ENCODE data around the gene UBXN11. TPM values are rescaled to one million over a fixed set of nuclear protein-coding genes. Genes with fewer than 3 reads are reported as not detected.

Gene UBXN11
- total RNA-seq, 2 donors from 2014 or later, result 9.9 to 24.8 TPM

GRCh38 chr1:26233903-26234643 is 72.4 kb downstream of the UBXN11 start, which contains the start of gene CEP85:
CEP85 (plus strand) TSS chr1:26234200; CDS start chr1:26239784, 5,584 bp downstream.
- Mint-ChIP-seq H3K27me3 (no peaks in the 10 kb centered on the region), H3K36me3 (no peaks in the 10 kb centered on the region), H3K4me3 (peak within 1 kb of the TSS; percentile 99), H3K27ac (peak within 1 kb of the TSS; percentile 94 to 99), H3K4me1 (ENCODE audit: low read depth in 2 of 2) (peaks cover 21 to 33% of the 10 kb centered on the region in 2 donors), H3K9me3 (no peaks in the 10 kb centered on the region)
- DNase-seq (ENCODE audit: low spot score) (peak; percentile 97), ATAC-seq (peak; percentile 98 to 99)

Other genes starting within 250 kb of the UBXN11 start
- gene TRIM63, start 239.0 kb downstream of the UBXN11 start, total RNA-seq, result not detected
- gene PDIK1L, start 194.8 kb downstream of the UBXN11 start, total RNA-seq, result 1 to 10 TPM; 8.8 to 9.0 TPM
- gene FAM110D, start 147.6 kb downstream of the UBXN11 start, total RNA-seq, result not detected
- gene C1orf232, start 137.7 kb downstream of the UBXN11 start, total RNA-seq, result not detected
- gene ZNF593, start 136.7 kb downstream of the UBXN11 start, total RNA-seq, result 10 to 100 TPM; 36.6 to 73.8 TPM
- gene ZNF593OS, start 134.8 kb downstream of the UBXN11 start, total RNA-seq, result not detected
- gene CNKSR1, start 129.1 kb downstream of the UBXN11 start, total RNA-seq, result 1 to 10 TPM in 1 of 2 donors, not detected in 1; 2.5 TPM
- not detected for gene CATSPER4, start 116.0 kb downstream of the UBXN11 start, total RNA-seq
- 10 to 100 TPM; 21.0 to 57.5 TPM for gene CEP85, start 72.4 kb downstream of the UBXN11 start, total RNA-seq
- gene SH3BGRL3, start 26.6 kb downstream of the UBXN11 start, total RNA-seq, result 100 to 1,000 TPM; 203 to 249 TPM
- gene CD52, start 11.3 kb upstream of the UBXN11 start, total RNA-seq, result 10 to 100 TPM in 1 of 2 donors, 1 to 10 TPM in 1; 8.1 to 17.2 TPM
- under 1 TPM in 1 of 2 donors, not detected in 1; 0.95 TPM for gene CRYBG2, start 47.5 kb upstream of the UBXN11 start, total RNA-seq
- gene ZNF683, start 66.1 kb upstream of the UBXN11 start, total RNA-seq, result not detected
- gene LIN28A, start 104.2 kb upstream of the UBXN11 start, total RNA-seq, result not detected
- 10 to 100 TPM; 63.5 to 87.7 TPM for gene DHDDS, start 125.7 kb upstream of the UBXN11 start, total RNA-seq
- 100 to 1,000 TPM; 493 to 648 TPM for gene HMGN2, start 165.8 kb upstream of the UBXN11 start, total RNA-seq
- 100 to 1,000 TPM; 324 to 369 TPM for gene RPS6KA1, start 223.1 kb upstream of the UBXN11 start, total RNA-seq